ENCODE measurements around the gene MICA. TPM values are rescaled to one million over a fixed set of nuclear protein-coding genes. Genes with fewer than 3 reads are reported as not detected.
"Not testable (repeated sequence)": the region's sequence is repeated elsewhere in the genome, so short reads cannot be mapped to it uniquely, and the experiment has no call there.

Gene MICA
- total RNA-seq, 2 donors from 2014 or later: 12.5 to 13.7 TPM

GRCh38 chr6:31446481-31446880 lies 43.1 kb downstream of the MICA start:
- Histone ChIP-seq H3K4me1 (ENCODE audit: control insufficient read depth, insufficient read depth, low read length) (no peaks in the 10 kb centered on the region), H3K27ac (ENCODE audit: low read depth, low read length) (no peak overlapping the region), H3K4me3 (ENCODE audit: low read length) (no peak overlapping the region), H3K9me3 (ENCODE audit: control insufficient read depth, low read length) (no peaks in the 10 kb centered on the region), H3K27me3 (ENCODE audit: control insufficient read depth, insufficient read depth, low read length, poor library complexity, severe bottlenecking) (peaks cover 9% of the 10 kb centered on the region), H3K9ac (ENCODE audit: extremely low read depth, low read length, poor library complexity, severe bottlenecking) (no peak overlapping the region), H3K36me3 (ENCODE audit: control insufficient read depth, insufficient read depth, low read length) (no peaks in the 10 kb centered on the region)
- Mint-ChIP-seq H3K4me1 (no peaks in the 10 kb centered on the region), H3K27ac (no peak overlapping the region), H3K27me3 (ENCODE audit: insufficient read depth) (peaks cover 21% of the 10 kb centered on the region), H3K4me3 (no peak overlapping the region), H3K9me3 (peaks cover 1% of the 10 kb centered on the region), H3K36me3 (ENCODE audit: low read depth) (no peaks in the 10 kb centered on the region)
- 87 to 94% methylated on average over 3 to 4 of the region's 4 CpGs for WGBS, 2 experiments (ENCODE audit: insufficient coverage in 1 of 2, insufficient read length in 1 of 2)
- TF ChIP-seq CTCF (conservative IDR thresholded peaks at IDR 0.05): no peak
- DNase-seq: no peak

DNA sequence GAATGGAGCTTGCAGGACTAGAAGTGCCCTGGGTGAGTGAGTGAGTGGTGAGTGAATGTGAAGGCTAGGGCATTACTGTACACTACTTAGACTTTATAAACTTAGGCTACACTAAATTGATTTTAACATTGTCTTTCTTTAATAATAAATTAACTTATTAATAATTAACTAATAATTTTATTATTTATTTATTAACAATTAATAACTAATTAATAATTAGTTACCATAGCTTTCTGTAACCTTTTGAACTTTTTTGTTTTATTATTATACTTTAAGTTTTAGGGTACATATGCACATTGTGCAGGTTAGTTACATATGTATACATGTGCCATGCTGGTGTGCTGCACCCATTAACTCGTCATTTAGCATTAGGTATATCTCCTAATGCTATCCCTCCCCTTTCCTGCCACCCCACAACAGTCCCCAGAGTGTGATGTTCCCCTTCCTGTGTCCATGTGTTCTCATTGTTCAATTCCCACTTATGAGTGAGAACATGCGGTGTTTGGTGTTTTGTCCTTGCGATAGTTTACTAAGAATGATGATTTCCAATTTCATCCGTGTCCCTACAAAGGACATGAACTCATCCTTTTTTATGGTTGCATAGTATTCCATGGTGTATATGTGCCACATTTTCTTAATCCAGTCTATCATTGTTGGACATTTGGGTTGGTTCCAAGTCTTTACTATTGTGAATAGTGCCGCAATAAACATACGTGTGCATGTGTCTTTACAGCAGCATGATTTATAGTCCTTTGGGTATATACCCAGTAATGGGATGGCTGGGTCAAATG lies 43.8 kb downstream of the MICA start:
- not testable (repeated sequence) for H3K4me3 Mint-ChIP-seq

GRCh38 chr6:31450751-31451150 lies 47.4 kb downstream of the MICA start:
- no peak for DNase-seq
- peaks cover 19% of the 10 kb centered on the region for H3K27me3 Mint-ChIP-seq (ENCODE audit: insufficient read depth)
- TF ChIP-seq CTCF (conservative IDR thresholded peaks at IDR 0.05): no peak

More for the DNA sequence above, 43.8 kb downstream of the MICA start:
- not testable (repeated sequence) for H3K4me3 ChIP-seq (ENCODE audit: low read length); H3K27ac Mint-ChIP-seq; H3K36me3 Mint-ChIP-seq (ENCODE audit: low read depth); H3K4me1 ChIP-seq (ENCODE audit: control insufficient read depth, insufficient read depth, low read length); H3K4me1 Mint-ChIP-seq; DNase-seq; H3K9ac ChIP-seq (ENCODE audit: extremely low read depth, low read length, poor library complexity, severe bottlenecking); H3K9me3 ChIP-seq (ENCODE audit: control insufficient read depth, low read length); H3K36me3 ChIP-seq (ENCODE audit: control insufficient read depth, insufficient read depth, low read length); H3K9me3 Mint-ChIP-seq; H3K27ac ChIP-seq (ENCODE audit: low read depth, low read length); H3K27me3 ChIP-seq (ENCODE audit: control insufficient read depth, insufficient read depth, low read length, poor library complexity, severe bottlenecking)
- H3K27me3 Mint-ChIP-seq (ENCODE audit: insufficient read depth): peaks cover 23% of the 10 kb centered on the region
- WGBS, 2 experiments (ENCODE audit: insufficient coverage in 1 of 2, insufficient read length in 1 of 2): 96% methylated on average over 4 of the region's 6 CpGs; no CpG with 5 or more reads in 1 of the 2 experiments

More at GRCh38 chr6:31450751-31451150, 47.4 kb downstream of the MICA start:
- Histone ChIP-seq H3K27me3 (ENCODE audit: control insufficient read depth, insufficient read depth, low read length, poor library complexity, severe bottlenecking) (no peaks in the 10 kb centered on the region), H3K9ac (ENCODE audit: extremely low read depth, low read length, poor library complexity, severe bottlenecking) (no peak overlapping the region), H3K4me1 (ENCODE audit: control insufficient read depth, insufficient read depth, low read length) (no peaks in the 10 kb centered on the region), H3K27ac (ENCODE audit: low read depth, low read length) (no peak overlapping the region), H3K9me3 (ENCODE audit: control insufficient read depth, low read length) (peaks cover 5% of the 10 kb centered on the region), H3K36me3 (ENCODE audit: control insufficient read depth, insufficient read depth, low read length) (no peaks in the 10 kb centered on the region), H3K4me3 (ENCODE audit: low read length) (no peak overlapping the region)
- no peaks in the 10 kb centered on the region for H3K36me3 Mint-ChIP-seq (ENCODE audit: low read depth)
- H3K4me3 Mint-ChIP-seq: no peak overlapping the region
- no peaks in the 10 kb centered on the region for H3K4me1 Mint-ChIP-seq
- H3K27ac Mint-ChIP-seq: no peak overlapping the region
- peaks cover 1% of the 10 kb centered on the region for H3K9me3 Mint-ChIP-seq
- 86 to 90% methylated on average over 3 to 4 of the region's 4 CpGs for WGBS, 2 experiments (ENCODE audit: insufficient coverage in 1 of 2, insufficient read length in 1 of 2)

Data from endodermal cell (in vitro differentiated cells).